ENCODE data around the gene TBR1.

The TBR1 gene

DNA sequence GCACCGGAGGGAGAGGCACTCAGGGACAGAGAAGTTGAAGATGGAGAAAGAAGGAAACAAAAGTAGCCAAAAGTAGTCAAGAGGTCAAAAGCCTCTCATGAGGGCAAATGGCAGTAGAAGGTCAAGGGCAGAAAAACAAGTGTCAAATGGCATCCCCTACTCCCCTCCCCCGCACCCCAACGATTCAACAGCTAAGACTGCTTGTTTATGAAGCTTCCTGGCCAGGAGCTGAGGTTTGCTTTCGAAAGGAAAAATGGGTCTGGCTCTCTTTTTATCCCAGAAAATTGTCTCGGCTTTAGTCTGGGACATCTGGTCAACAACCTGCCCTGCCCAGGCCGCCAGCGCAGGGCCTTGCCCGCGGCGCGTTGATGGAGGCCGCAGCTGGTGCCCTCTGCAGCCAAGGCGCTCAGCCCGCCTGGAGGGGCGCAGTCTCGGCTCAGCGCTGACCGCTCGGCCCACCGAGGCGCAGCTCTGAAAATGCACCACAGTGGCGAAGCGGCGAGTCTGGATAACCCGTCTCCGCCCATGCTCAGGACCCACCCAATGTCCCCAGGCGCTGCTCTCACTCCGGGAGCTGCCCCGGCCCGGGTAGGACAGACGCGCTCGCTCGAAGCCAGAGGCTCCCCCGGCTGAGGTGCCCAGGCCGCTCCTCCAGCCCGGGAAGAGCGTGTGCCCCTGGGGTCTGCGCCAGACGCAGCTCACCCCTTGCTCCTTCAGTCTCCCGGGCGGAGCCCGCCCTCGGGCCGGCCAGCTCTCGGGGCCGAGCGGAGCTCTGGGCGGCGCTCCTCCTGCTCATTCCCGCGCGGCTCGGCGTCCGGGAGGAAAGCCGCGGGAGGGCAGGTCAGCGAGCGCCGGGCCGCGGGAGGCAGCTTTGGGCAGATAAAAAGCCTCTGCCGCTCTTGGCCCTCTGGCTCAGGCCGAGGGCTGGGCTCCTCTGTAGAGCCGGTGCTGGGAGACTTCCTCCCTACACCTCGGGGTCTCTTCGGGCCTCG, 1.8 kb upstream of the TBR1 start:
- in situ Hi-C loops (cut with MboI; ENCODE audit: low sequenced_read_pairs) = no loop called here

DNA sequence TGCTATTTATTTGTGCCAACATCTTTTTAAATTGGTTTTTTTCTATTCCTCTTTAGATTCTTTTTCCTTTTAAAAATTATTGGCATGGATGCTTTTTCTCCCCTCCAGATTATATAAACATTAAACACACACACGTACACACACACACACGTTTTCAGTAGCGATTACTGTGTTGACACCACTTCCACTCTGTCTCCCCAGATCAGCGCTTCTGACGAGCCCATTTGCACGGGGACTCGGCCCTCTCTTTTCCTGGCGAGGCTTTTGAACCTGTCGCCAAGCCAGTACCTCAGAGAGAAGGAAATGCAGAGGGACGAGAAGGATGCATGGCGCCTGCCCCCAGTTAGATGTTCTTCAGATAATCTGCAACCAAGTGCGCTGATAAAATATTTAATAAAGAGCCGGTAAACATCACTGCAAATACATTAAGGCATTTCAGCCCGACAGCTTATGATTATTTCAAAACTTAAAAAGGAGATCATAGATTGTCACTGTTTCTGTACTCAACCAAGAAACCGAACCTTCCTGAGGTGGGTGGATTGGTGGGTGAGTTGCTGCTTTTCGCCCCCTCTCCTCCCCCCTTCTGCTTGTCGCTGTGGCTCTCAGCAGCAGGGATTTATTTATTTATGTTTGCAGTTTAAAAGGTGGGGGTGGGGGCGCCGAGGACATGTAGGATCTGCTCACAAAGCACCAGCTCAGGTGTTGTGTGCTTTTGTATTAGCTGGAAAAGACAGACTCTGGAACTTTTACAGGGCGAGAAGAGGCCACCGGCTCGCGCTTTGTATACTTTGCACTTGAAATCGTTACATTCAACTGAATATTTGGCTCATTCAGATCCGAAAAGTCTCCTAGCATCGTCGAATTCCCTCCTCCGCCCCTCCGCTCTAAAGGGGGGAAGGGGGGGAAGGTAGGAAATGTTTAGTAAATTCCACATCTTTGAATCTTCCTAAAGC, 787 bp upstream of the TBR1 start:
- in situ Hi-C loops (cut with MboI; ENCODE audit: low sequenced_read_pairs) = no loop called here

DNA sequence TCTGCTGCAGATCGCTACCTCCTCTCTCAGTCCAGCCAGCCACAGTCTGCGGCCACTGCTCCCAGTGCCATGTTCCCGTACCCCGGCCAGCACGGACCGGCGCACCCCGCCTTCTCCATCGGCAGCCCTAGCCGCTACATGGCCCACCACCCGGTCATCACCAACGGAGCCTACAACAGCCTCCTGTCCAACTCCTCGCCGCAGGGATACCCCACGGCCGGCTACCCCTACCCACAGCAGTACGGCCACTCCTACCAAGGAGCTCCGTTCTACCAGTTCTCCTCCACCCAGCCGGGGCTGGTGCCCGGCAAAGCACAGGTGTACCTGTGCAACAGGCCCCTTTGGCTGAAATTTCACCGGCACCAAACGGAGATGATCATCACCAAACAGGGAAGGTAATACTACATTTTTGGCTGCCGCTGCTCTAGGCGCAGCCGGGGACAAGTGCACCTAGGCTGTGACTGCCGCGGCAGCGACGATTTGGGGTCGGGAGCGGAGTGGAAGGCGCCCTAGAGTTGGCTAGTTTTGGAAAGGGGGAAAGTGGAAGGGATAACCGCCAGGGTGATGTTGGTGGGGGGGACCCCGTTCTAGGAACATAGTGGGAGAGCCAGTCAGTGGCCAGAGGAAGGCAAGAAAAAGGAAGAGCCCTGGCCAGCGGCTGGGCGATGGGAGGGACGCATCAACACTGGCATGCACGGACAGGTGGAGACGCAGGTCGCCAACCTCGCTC, 776 bp downstream of the TBR1 start:
- in situ Hi-C loops (cut with MboI; ENCODE audit: low sequenced_read_pairs) = no loop called here

DNA sequence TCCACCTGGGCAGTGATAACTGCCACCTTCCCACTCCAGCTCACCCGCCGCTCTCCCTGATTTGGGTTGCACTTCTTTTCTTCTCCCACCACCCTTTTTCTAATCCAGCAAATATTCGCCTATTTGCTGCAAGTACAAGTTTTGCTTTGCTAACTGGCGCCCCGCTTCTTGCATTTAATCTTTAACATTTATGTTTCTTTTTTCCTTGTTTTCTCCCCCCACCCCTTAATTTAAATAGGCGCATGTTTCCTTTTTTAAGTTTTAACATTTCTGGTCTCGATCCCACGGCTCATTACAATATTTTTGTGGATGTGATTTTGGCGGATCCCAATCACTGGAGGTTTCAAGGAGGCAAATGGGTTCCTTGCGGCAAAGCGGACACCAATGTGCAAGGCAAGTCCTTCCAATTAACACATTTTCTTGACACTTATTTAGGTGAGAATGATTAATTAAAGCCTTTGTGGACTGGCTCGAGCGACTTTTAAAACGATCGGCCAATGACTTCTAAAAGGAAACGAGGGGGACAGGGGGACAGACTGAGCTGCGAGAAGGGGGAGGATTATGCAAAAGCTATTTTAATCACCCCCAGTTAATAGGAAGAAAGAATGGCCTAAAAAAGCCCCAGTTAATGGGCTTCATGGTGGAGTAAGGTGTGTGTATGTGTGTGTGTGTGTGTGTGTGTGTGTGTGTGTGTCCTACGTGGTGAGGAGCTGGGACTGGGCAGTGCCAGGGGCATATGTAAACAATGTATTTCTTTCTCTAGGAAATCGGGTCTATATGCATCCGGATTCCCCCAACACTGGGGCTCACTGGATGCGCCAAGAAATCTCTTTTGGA, 1.6 kb downstream of the TBR1 start:
- in situ Hi-C loops (cut with MboI; ENCODE audit: low sequenced_read_pairs) = no loop called here

DNA sequence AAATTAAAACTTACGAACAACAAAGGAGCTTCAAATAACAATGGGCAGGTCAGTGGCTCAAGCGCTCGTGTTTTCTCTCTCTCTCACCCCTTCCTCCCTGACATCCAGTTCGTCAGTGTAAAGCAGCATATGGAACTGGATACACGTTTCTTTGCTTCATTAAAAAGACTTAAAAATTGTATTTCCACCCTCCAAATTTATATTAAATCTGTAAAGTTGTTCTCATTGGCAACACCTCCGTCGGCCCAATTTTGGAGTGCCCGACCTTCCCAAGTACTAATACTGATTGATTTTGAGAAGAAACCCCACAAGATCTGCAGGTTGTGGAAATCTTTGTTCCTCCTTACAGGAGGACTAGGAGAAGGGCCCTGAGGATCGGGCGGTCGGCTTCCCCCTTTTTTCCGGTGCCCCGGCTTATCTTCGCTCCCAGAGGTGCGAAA, 2.2 kb downstream of the TBR1 start:
- in situ Hi-C loops (cut with MboI; ENCODE audit: low sequenced_read_pairs) = no loop called here

DNA sequence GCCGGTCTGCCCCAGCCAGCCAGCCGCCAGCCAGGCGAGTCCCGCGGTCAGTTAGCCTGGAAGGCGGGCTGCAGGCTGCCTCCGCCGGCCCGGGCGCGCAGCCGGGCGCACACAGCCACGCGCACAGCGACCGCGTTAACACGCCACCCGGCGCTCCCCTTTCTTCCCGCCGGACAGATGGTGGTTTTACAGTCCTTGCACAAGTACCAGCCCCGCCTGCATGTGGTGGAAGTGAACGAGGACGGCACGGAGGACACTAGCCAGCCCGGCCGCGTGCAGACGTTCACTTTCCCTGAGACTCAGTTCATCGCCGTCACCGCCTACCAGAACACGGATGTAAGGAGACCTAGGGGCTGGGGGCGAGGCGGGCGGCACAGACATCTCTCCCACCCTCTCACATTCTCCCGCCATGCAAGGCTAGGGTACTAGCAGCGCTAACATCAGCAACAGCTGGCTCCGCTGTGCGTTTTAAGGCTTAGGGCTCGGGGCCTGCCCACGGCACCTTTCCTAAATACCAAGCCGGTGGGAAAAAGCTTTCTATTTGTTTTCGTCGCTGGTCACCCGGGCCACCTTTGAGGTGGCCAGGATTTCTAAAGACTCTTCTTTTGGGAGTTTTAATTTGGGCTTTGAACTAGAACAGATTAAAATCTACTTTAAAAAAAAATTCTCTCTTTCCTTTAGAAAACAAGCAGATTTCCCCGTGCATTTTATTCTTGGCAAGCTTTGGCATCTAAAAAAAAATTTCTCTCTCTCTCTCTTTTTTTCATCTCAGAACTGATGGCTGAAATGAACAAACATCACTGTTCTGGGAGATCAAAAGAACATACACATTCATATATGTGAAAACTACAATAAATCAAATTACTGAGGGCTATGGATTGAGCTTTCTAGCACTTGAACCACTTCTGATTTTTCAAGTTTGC, 2.9 kb downstream of the TBR1 start:
- in situ Hi-C loops (cut with MboI; ENCODE audit: low sequenced_read_pairs) = no loop called here

DNA sequence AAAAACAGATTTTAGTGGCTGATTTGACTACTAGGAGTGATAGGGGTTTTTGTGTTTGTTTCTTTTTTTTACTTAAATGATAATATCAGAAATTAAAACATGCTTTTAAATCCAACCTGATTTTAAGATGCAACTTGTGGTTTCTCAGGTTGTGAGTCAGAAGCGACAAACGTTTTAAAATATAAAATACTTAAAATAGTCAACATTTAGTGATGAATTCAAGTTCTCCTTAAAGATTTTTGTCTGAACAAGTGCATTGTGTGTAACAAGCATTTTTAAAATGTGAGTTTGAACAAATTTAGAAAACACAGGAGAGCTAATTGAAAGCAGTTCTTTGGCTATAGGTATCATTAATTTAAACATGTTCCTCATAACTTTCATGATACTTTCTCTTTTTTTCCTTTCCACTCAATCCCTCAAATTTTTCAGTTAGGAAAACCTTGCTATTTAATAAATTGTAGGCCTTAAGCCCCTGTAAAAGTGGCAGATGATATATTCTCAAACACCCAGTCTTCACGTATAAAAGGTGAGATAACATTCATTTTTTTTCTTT, 3.6 kb downstream of the TBR1 start:
- in situ Hi-C loops (cut with MboI; ENCODE audit: low sequenced_read_pairs) = no loop called here

DNA sequence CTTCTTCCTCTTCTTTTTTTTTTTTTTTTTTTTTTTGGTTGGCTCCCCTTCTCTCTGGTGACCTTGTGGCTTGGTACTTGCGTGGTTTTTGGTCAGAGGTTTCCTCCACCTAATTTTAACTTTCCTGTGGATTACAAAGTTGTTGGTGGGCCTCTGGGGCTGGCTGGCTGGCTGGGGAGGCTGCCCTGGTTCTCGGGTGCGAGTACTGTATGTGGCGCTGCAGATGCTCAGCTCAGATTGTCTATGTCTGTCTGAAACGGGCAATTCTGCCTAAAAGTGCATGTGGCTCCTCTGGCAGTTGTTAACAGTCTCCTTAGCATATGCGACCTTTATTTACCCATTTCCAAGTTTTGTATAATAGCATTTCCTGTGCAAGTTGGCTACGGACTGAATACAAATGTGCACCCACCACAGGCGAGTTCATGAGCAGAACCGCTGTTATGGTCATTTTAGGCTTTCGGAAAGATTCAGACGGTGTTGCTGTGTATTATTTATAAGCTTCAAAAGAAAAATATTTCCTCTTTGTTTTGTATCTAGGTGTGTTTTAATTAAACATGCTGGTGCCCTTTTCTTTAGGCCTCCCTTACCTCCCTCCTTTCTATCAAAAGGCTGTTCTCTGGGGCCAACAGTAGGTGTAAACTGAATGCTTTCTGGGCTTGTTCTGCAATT, 4.4 kb downstream of the TBR1 start:
- in situ Hi-C loops (cut with MboI; ENCODE audit: low sequenced_read_pairs) = no loop called here

DNA sequence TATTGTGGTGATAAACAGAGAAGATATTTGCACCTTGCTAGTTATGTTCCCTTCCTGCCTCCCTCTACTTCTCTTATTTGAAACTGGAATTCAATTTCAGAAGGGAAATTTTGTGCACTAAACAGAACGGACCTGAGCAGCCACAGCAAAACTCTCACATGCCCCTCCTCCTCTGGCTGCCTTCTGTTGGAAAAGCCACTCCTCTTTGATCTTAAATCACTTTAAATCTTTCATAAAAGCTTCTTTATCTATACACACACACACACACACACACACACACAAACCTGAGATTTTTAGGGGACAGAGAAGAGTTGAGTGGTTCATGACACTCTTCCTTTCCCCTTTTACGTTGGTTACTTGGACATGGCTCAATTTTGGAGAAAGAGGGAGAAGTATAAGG, 5.6 kb downstream of the TBR1 start:
- in situ Hi-C loops (cut with MboI; ENCODE audit: low sequenced_read_pairs) = no loop called here

DNA sequence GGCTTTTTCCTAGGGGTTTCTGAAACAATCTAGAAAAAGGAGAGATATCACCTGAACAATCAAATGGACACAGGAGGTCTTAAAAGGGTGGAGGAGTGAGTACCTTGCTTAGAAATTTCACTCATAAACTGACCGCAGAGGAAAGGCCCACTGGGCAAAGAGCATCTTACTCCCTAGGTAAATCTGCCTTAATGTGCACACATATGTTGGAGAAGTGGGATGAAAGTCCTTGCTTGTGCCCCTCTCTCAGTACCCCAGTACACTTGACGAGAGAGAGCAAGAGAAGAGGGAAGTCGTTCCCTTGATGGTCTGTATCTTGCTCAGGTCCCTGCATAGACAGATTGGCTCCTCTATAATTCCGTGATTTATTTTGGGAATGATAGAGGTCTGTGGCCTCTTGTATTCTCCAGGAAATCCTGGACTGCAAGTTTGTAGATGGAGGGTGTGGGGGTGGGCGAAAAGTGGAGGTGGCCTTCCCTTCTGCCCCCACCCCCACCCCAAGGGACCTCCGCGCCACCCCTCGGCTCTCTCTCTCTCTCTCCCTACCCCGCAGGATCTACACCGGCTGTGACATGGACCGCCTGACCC, 6.8 kb downstream of the TBR1 start:
- in situ Hi-C loops (cut with MboI; ENCODE audit: low sequenced_read_pairs) = no loop called here

DNA sequence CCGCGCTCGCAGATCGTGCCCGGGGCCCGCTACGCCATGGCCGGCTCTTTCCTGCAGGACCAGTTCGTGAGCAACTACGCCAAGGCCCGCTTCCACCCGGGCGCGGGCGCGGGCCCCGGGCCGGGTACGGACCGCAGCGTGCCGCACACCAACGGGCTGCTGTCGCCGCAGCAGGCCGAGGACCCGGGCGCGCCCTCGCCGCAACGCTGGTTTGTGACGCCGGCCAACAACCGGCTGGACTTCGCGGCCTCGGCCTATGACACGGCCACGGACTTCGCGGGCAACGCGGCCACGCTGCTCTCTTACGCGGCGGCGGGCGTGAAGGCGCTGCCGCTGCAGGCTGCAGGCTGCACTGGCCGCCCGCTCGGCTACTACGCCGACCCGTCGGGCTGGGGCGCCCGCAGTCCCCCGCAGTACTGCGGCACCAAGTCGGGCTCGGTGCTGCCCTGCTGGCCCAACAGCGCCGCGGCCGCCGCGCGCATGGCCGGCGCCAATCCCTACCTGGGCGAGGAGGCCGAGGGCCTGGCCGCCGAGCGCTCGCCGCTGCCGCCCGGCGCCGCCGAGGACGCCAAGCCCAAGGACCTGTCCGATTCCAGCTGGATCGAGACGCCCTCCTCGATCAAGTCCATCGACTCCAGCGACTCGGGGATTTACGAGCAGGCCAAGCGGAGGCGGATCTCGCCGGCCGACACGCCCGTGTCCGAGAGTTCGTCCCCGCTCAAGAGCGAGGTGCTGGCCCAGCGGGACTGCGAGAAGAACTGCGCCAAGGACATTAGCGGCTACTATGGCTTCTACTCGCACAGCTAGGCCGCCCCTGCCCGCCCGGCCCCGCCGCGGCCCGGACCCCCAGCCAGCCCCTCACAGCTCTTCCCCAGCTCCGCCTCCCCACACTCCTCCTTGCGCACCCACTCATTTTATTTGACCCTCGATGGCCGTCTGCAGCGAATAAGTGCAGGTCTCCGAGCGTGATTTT, 7.6 kb downstream of the TBR1 start:
- in situ Hi-C loops (cut with MboI; ENCODE audit: low sequenced_read_pairs) = no loop called here

DNA sequence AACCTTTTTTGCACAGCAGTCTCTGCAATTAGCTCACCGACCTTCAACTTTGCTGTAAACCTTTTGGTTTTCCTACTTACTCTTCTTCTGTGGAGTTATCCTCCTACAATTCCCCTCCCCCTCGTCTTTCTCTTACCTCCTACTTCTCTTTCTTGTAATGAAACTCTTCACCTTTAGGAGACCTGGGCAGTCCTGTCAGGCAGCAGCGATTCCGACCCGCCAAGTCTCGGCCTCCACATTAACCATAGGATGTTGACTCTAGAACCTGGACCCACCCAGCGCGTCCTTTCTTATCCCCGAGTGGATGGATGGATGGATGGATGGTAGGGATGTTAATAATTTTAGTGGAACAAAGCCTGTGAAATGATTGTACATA, 8.3 kb downstream of the TBR1 start:
- in situ Hi-C loops (cut with MboI; ENCODE audit: low sequenced_read_pairs) = no loop called here

DNA sequence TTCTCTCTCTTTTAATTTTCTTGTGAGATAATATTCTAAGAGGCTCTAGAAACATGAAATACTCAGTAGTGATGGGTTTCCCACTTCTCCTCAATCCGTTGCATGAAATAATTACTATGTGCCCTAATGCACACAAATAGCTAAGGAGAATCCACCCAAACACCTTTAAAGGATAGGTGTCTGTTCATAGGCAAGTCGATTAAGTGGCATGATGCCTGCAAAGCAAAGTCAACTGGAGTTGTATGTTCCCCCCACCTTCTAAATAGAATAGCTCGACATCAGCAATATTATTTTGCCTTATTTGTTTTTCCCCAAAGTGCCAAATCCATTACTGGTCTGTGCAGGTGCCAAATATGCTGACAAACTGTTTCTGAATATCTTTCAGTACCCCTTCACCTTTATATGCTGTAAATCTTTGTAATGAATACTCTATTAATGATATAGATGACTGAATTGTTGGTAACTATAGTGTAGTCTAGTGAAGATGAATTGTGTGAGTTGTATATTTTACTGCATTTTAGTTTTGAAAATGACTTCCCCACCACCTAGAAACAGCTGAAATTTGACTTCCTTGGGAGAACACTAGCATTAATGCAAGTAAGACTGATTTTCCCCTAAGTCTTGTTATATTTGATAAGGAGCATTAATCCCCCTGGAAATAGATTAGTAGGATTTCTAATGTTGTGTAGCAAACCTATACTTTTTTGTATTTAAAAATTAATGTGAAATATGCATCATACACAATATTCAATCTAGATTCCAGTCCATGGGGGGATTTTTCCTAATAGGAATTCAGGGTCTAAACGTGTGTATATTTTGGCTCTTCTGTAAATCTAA, 9.0 kb downstream of the TBR1 start:
- in situ Hi-C loops (cut with MboI; ENCODE audit: low sequenced_read_pairs) = no loop called here

DNA sequence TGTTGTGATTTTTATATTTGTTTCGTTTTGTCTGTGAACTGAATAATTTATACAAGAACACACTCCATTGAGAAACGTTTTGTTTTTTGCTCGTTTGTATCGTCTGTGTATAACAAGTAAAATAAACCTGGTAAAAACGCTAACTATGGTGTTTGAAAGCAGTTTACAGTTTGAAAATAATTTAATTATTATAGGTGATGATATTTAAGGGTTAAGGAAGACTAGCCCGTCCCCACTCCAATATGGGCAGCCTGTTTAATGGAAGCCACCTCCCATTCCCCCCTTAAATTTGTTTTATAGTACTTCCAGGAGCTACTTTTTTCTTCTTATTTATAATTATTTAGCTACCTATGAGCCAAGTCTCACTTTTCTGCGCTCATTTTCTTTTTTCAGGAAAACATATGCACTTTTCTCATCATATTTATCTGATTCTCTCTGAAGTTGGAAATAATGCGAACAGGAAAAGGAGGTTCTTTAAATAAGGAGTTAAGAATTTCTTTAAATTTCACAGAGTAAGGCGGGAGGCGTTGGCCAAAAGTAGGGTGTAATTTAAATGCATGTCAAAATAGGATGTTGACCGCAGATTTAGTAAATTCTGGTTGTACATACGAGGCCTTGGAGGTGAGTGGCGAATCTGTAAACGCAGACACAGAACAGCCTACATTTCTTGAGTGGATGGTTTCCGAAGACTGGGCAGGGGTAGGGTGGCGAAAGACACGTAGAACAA, 9.8 kb downstream of the TBR1 start:
- in situ Hi-C loops (cut with MboI; ENCODE audit: low sequenced_read_pairs) = no loop called here

DNA sequence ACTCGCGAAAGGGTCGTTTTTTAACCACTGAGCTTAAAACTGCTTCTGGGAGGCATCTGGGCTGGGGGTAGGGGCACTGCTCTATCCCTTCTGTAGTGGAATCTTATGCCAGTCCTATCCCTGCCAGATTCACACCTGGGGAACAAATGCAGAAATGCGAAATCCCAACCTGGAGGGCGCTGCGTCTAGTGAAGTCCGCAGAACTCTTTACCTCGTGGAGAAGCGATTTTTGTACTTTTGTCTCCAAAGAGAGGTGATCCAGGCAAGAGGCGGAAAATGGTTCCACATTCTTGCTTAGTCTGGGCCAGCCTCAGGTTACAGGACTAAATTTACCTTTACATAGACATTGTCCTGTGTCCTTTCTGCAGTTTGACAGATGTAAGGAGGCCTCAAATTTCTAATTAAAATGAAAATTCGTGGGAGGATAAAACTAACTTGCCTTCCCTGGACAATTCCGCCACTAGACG, 10.4 kb downstream of the TBR1 start:
- in situ Hi-C loops (cut with MboI; ENCODE audit: low sequenced_read_pairs) = no loop called here

Data from HL-60/S4 (cell line).